ENCODE measurements around the gene FAM98C. TPM values are rescaled to one million over a fixed set of nuclear protein-coding genes. Genes with fewer than 3 reads are reported as not detected.

FAM98C gene
- total and polyA plus RNA-seq, 2 of the 13 experiments (the other 11 are each of a cell fraction or from before 2014, with no cell fraction given): 10.0 to 11.5 TPM

- TF ChIP-seq ZBTB10 (CRISPR knock-in tag; IDR thresholded peaks at IDR 0.05; ENCODE audit: borderline replicate concordance): 0 out of 2 replicates have a peak, but pooled peaks have one; percentile 45
- TF ChIP-seq ZMAT3 (CRISPR knock-in tag; conservative IDR thresholded peaks at IDR 0.05): peak; percentile 88
- no peak for TF ChIP-seq HNRNPL (IDR thresholded peaks at IDR 0.05; ENCODE audit: low read depth, low read length)
- no peak for TF ChIP-seq ZNF550 (CRISPR knock-in tag; IDR thresholded peaks at IDR 0.05; ENCODE audit: borderline replicate concordance)
- TF ChIP-seq ZNF432 (CRISPR knock-in tag; IDR thresholded peaks at IDR 0.05; ENCODE audit: borderline replicate concordance): no peak
- no peak for TF ChIP-seq IRX3 (CRISPR knock-in tag; IDR thresholded peaks at IDR 0.05; ENCODE audit: borderline replicate concordance, low read depth)
- TF ChIP-seq TBX3 (IDR thresholded peaks at IDR 0.05; ENCODE audit: borderline replicate concordance): no peak
- no peak for TF ChIP-seq ZNF770 (CRISPR knock-in tag; IDR thresholded peaks at IDR 0.05)
- no peak for TF ChIP-seq SETDB1 (CRISPR knock-in tag; IDR thresholded peaks at IDR 0.05; ENCODE audit: borderline replicate concordance)
- TF ChIP-seq ZNF644 (CRISPR knock-in tag; IDR thresholded peaks at IDR 0.05; ENCODE audit: low read depth): no peak
- no peak for TF ChIP-seq PAX8 (CRISPR knock-in tag; IDR thresholded peaks at IDR 0.05; ENCODE audit: borderline replicate concordance)
- TF ChIP-seq SYNCRIP (IDR thresholded peaks at IDR 0.05; ENCODE audit: insufficient read depth, low read depth, low read length): no peak
- peak; percentile 82 for TF ChIP-seq ETV5 (CRISPR knock-in tag; IDR thresholded peaks at IDR 0.05; ENCODE audit: borderline replicate concordance)
- TF ChIP-seq ZNF616 (CRISPR knock-in tag; IDR thresholded peaks at IDR 0.05; ENCODE audit: low read depth): no peak
- no peak for TF ChIP-seq ZNF737 (CRISPR knock-in tag; IDR thresholded peaks at IDR 0.05; ENCODE audit: borderline replicate concordance)
- TF ChIP-seq CBX5 (CRISPR knock-in tag; IDR thresholded peaks at IDR 0.05; ENCODE audit: borderline replicate concordance): no peak
- TF ChIP-seq SKI (IDR thresholded peaks at IDR 0.05; ENCODE audit: partially characterized antibody): no peak
- TF ChIP-seq FOXA3 (CRISPR knock-in tag; IDR thresholded peaks at IDR 0.05): peak; percentile 15; the same call in 1 of the 2 replicates
- TF ChIP-seq CREBL2 (CRISPR knock-in tag; IDR thresholded peaks at IDR 0.05; ENCODE audit: borderline replicate concordance): no peak
- TF ChIP-seq PAWR (CRISPR knock-in tag; IDR thresholded peaks at IDR 0.05; ENCODE audit: borderline replicate concordance): peak; percentile 84; the same call in 1 of the 2 replicates
- peak; percentile 54; the same call in 1 of the 2 replicates for TF ChIP-seq ZNF280B (CRISPR knock-in tag; IDR thresholded peaks at IDR 0.05; ENCODE audit: borderline replicate concordance)
Measured at GRCh38 chr19:38374332-38375097, 28.4 kb upstream of the FAM98C start, which contains the start of gene PSMD8 (continued).
